RWPE1 (cell line): ENCODE data around the gene RALGPS2.
"Not testable (repeated sequence)": the region's sequence is repeated elsewhere in the genome, so short reads cannot be mapped to it uniquely, and the experiment has no call there.

Experiments used
- CTCF ChIA-PET: fragments of 350-600 bp; sonication (Branson Sonifier 250); formaldehyde crosslinking; extraction: SDS; loops from one replicate; lab custom pipeline; 2021; lab: Yijun Ruan, JAX
- POLR2A ChIA-PET: fragments of 400-600 bp; formaldehyde crosslinking; extraction: SDS; loops from one replicate; lab custom pipeline; 2020; ENCODE audit warnings: antibody characterized with exemption; ENCODE audit not compliant: low non-redundant PET; lab: Yijun Ruan, JAX
- DNase-seq: peaks from one replicate; pipeline ENCODE4 v3.0.0; 2012; ENCODE audit warnings: low spot score
- H3K27ac ChIP-seq: fragments of 450-650 bp; 2 replicates; pipeline ENCODE4 v1.5.1; 2017
- TF ChIP-seq, protein P1 (sequence below): fragments of 450-650 bp; conservative IDR thresholded peaks from 2 replicates; pipeline ENCODE4 v1.5.1; 2017; ENCODE audit warnings: low read depth, mild to moderate bottlenecking

Gene RALGPS2

DNA sequence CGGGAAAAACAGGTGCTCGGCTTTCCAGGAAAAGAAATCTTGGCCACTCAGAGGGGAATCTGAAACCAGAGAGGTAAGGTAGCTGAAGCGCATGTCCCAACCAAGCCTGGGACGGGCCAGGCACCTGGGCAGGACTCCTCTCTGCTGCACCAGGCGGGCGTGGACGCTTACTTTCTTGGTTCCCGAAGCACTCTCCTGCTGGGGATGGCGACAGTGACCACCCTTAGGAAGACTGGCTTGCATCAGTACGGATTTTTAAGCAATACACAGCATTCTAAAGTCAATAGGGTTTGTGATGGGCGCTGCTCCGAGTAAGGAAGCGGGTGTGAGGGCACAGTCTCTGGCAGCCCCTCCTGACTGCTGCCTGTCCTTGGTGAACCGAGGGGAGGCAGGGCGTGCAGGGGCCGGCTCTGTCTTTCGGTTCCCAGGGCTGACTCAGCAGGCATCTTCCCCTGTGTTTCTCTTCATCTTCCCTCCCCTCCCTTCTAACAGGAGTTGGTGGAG lies 220.8 kb downstream of the RALGPS2 start:
- ChIA-PET POLR2A (no interaction called here), CTCF (interaction anchor here (0.5 kb wide), 1 partner anchor 445 kb away, joined by 3 read pairs; no protein-coding TSS in a partner anchor)
- DNase-seq: no peak
- TF ChIP-seq, protein P1, sequence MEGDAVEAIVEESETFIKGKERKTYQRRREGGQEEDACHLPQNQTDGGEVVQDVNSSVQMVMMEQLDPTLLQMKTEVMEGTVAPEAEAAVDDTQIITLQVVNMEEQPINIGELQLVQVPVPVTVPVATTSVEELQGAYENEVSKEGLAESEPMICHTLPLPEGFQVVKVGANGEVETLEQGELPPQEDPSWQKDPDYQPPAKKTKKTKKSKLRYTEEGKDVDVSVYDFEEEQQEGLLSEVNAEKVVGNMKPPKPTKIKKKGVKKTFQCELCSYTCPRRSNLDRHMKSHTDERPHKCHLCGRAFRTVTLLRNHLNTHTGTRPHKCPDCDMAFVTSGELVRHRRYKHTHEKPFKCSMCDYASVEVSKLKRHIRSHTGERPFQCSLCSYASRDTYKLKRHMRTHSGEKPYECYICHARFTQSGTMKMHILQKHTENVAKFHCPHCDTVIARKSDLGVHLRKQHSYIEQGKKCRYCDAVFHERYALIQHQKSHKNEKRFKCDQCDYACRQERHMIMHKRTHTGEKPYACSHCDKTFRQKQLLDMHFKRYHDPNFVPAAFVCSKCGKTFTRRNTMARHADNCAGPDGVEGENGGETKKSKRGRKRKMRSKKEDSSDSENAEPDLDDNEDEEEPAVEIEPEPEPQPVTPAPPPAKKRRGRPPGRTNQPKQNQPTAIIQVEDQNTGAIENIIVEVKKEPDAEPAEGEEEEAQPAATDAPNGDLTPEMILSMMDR: no peak
- peak overlapping the region; percentile 38; the same call in 1 of the 2 replicates for H3K27ac ChIP-seq

DNA sequence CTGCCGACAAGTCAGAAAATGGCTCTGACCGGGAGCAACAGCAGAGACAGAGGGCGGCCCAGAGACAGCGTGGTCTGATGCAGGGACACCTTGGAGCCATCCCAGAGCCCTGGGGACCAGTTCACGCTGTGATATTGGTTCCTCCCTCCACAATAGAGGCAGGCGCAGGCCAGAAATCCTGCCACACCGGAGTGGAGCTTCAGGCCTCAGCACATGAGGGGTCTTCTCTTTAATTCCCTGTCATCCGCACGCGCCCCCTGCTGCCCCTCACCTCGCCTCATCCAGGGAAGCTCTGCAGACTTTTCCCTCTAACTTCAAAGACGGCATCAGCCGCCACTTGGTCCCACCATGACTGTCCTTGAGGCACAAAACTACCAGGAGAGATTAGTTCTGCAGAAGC lies 221.4 kb downstream of the RALGPS2 start:
- CTCF ChIA-PET: interaction anchor here (0.5 kb wide), 1 partner anchor 445 kb away, joined by 3 read pairs; no protein-coding TSS in a partner anchor
- POLR2A ChIA-PET: no interaction called here
- DNase-seq: no peak
- H3K27ac ChIP-seq: no peak overlapping the region
- TF ChIP-seq, protein P1: no peak

DNA sequence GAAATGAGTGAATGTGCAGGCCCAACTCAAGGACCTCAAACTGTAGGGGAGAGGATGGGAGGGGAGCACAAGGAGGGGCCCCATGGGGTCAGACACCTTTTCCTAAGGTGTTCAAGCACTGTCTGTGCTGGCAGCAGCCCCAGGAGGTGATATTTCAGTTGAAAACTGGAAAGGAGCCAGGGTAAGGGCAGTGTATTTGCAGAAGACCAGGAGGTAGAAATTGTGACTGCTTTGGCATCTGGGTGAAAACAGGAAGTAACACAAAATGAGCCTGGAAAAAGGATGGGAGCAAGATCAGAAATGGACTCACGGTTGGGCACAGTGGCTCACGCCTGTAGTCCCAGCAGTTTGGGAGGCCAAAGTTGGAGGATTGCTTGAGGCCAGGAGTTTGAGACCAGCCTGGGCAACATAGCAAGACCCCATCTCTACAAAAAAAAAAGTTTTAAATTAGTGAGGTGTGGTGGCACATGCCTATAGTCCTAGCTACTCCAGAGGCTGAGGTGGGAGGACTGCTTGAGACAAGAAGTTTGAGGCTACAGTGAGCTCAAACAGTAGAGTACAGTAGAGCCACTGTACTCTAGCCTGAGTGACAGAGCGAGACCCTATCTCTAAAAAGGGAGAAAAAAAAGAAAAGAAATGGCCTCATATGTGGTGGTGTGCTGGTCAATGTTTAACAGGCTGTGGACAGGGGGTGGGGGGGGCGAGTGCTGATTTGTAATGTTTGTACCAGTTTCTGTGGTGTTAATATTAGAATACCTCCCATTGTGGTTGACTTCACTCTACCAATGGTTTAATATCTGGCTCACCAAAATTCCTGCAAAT lies 222.0 kb downstream of the RALGPS2 start:
- no peak overlapping the region for H3K27ac ChIP-seq
- POLR2A ChIA-PET: no interaction called here
- TF ChIP-seq, protein P1: no peak
- DNase-seq: no peak
- CTCF ChIA-PET: no interaction called here

DNA sequence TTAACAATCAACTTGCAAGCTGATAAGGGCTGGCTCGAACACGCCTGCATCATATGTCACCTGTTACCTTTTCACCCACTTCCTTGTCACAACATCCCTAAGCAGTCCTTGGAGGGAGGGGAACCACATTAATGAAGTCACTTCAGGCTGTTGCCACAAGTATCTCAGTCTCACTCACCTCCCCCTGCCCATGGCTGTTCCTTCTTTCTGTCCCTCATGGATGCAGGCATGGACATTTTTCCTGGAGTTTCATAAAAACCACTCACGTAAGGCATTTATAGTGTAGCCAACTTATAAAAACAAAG lies 222.6 kb downstream of the RALGPS2 start:
- POLR2A ChIA-PET: no interaction called here
- CTCF ChIA-PET: no interaction called here
- H3K27ac ChIP-seq: no peak overlapping the region
- TF ChIP-seq, protein P1: no peak
- DNase-seq: no peak

DNA sequence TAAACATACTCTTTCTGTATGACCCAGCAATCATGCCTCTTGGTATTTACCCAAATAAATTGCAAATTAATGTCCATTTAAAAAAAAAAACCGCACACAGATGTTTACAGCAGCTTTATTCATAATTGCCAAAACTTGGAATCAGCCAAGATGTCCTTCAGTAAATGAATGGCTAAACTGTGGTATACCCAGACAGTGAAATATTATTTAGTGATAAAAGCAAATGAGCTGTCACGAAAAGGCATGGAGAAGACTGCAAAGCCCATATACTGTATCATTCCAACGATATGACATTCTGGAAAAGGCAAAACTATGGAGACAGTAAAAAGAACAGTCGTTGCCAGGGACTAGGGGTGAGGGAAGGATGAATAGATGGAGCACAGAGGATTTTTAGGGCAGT lies 223.6 kb downstream of the RALGPS2 start:
- no peak for DNase-seq
- no peak overlapping the region for H3K27ac ChIP-seq
- TF ChIP-seq, protein P1: no peak
- ChIA-PET CTCF (no interaction called here), POLR2A (no interaction called here)

DNA sequence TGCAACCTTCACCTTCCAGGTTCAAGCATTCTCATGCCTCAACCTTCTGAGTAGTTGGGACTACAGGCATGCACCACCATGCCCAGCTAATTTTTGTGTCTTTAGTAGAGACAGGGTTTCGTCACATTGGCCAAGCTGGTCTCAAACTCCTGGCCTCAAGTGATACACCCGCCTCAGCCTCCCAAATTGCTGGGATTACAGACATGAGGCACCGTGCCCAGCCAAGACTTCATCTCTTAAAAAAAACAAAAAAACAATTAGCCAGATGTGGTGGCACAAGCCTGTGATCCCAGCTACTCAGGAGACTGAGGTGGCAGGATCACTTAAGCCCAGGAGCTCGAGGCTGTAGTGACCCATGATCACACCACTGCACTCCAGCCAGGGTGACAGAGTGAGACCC lies 224.8 kb downstream of the RALGPS2 start:
- POLR2A ChIA-PET, DNase-seq, H3K27ac ChIP-seq: not testable (repeated sequence)
- CTCF ChIA-PET: interaction anchor here (0.6 kb wide), 4 partner anchors 70 to 442 kb away, joined by 3 to 4 read pairs (median 4); no protein-coding TSS in a partner anchor

DNA sequence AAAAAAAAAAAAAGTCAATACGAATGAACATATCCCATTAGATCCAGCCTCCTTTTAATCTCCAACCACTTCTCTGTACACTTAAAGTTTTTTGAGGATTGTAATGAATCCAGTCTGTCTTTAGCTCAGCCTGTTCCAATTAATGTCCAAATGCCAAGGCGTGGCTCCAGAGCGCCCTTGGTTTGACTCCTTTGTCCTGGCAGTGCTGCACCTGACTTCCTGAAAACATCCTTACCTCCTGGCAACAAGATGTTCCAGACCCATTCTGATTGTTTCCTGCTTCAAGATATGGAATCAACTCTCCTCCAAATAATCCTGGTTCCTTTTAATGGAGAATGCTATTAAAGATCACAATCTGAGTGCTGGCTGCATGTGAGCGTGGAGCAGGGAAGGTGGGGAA lies 226.6 kb downstream of the RALGPS2 start:
- TF ChIP-seq, protein P1: no peak
- DNase-seq: no peak
- POLR2A ChIA-PET: no interaction called here
- H3K27ac ChIP-seq: no peak overlapping the region
- CTCF ChIA-PET: no interaction called here
